ENCODE results near the gene SUN2.

- TF ChIP-seq CTCF (conservative IDR thresholded peaks at IDR 0.05; ENCODE audit: low read depth, low read length) = no peak
- no peak for TF ChIP-seq RCOR1 (IDR thresholded peaks at IDR 0.05; ENCODE audit: insufficient replicate concordance, low read length)
- TF ChIP-seq NFE2L2 (IDR thresholded peaks at IDR 0.05; ENCODE audit: low read depth, low read length) = no peak
- no peak for TF ChIP-seq SMC3 (IDR thresholded peaks at IDR 0.05; ENCODE audit: low read depth, low read length)
- TF ChIP-seq POLR2A (IDR thresholded peaks at IDR 0.05; ENCODE audit: low read depth, low read length) = no peak
- TF ChIP-seq MAZ (IDR thresholded peaks at IDR 0.05; ENCODE audit: borderline replicate concordance, low read depth, low read length) = no peak
- TF ChIP-seq RFX5 (IDR thresholded peaks at IDR 0.05; ENCODE audit: low read depth, low read length) = no peak
- no peak for TF ChIP-seq CEBPB (IDR thresholded peaks at IDR 0.05; ENCODE audit: low read depth, low read length)
- TF ChIP-seq BHLHE40 (IDR thresholded peaks at IDR 0.05; ENCODE audit: low read depth, low read length) = no peak
- TF ChIP-seq MAFK (IDR thresholded peaks at IDR 0.05; ENCODE audit: low read depth, low read length) = no peak
- TF ChIP-seq ELK1 (IDR thresholded peaks at IDR 0.05; ENCODE audit: borderline replicate concordance, low read depth, low read length) = no peak
- no peak for TF ChIP-seq USF2 (IDR thresholded peaks at IDR 0.05; ENCODE audit: low read depth, low read length)
Measured at GRCh38 chr22:38740116-38740723, 15.6 kb downstream of the SUN2 start.
